OCI-LY3 (cell line): Measurements from ENCODE around the gene IFNG-AS1.

Experiments used
- CTCF ChIP-seq: fragments of 200-600, 300-600 bp; sonication (generic); IDR thresholded peaks from 2 replicates; pipeline ENCODE4 v1.5.1; 2014; ENCODE audit warnings: antibody characterized with exemption, low read length, low read depth
- EZH2phosphoT487 ChIP-seq: fragments of 200-600 bp; shearing (Covaris generic); IDR thresholded peaks from 2 replicates; pipeline ENCODE4 v1.6.1; 2018; ENCODE audit warnings: antibody characterized with exemption, mixed run types, low read depth

GRCh38 chr12:68011206-68011881 lies 22.1 kb downstream of the IFNG-AS1 start:
- TF ChIP-seq CTCF, result no peak
- TF ChIP-seq EZH2phosphoT487, result no peak
